ENCODE measurements around the gene TKFC.

Gene TKFC

GRCh38 chr11:61325649-61326414 is 7.2 kb upstream of the TKFC start:
- peak; percentile 90 for DNase-seq

- DNase-seq = no peak
Measured at GRCh38 chr11:61327669-61328071, 5.4 kb upstream of the TKFC start.

GRCh38 chr11:61328351-61328750 is 4.7 kb upstream of the TKFC start:
- DNase-seq = no peak

GRCh38 chr11:61329871-61330270 is 3.2 kb upstream of the TKFC start:
- DNase-seq = no peak

GRCh38 chr11:61331651-61332050 is 1.4 kb upstream of the TKFC start:
- DNase-seq = no peak

- no peak for DNase-seq
Measured at GRCh38 chr11:61332281-61332796, 689 bp upstream of the TKFC start.

- no peak for DNase-seq
Measured at GRCh38 chr11:61333550-61334433, 764 bp downstream of the TKFC start.

- DNase-seq = no peak
Measured at GRCh38 chr11:61334434-61335354, 1.7 kb downstream of the TKFC start.

- no peak for DNase-seq
Measured at GRCh38 chr11:61335355-61335710, 2.3 kb downstream of the TKFC start.

GRCh38 chr11:61336171-61336935 is 3.3 kb downstream of the TKFC start:
- DNase-seq = peak; percentile 82

- no peak for DNase-seq
Measured at GRCh38 chr11:61337706-61338470, 4.9 kb downstream of the TKFC start.

- no peak for DNase-seq
Measured at GRCh38 chr11:61338783-61339489, 5.9 kb downstream of the TKFC start.

GRCh38 chr11:61339490-61339878 is 6.5 kb downstream of the TKFC start:
- DNase-seq = no peak

GRCh38 chr11:61340979-61341378 is 8.0 kb downstream of the TKFC start:
- no peak for DNase-seq

GRCh38 chr11:61341706-61342105 is 8.7 kb downstream of the TKFC start:
- no peak for DNase-seq

GRCh38 chr11:61342207-61342803 is 9.3 kb downstream of the TKFC start:
- DNase-seq = no peak

GRCh38 chr11:61343792-61344745 is 11.0 kb downstream of the TKFC start:
- no peak for DNase-seq

GRCh38 chr11:61345170-61345610 is 12.2 kb downstream of the TKFC start:
- no peak for DNase-seq

All from NCI-H1105 treated with DMSO at 0.1 percent for 48 hours (cell line).